GM19043 (cell line): ENCODE measurements around the gene IFI44.
A peak's percentile ranks its signal among the peaks of the same experiment; 100 is the strongest.

Experiments used
- ATAC-seq: cut with Tn5 transposase; IDR thresholded peaks from one replicate; pipeline ENCODE4 v1.9.1; 2021; ENCODE audit warnings: low read depth; ENCODE audit not compliant: unreplicated experiment

IFI44 gene

GRCh38 chr1:78651241-78651640 lies 1.6 kb downstream of the IFI44 start:
- ATAC-seq = no peak

GRCh38 chr1:78652019-78652560 lies 2.5 kb downstream of the IFI44 start:
- no peak for ATAC-seq

- ATAC-seq = no peak
Observed at GRCh38 chr1:78658901-78659300, 9.3 kb downstream of the IFI44 start.

- ATAC-seq = no peak
Observed at GRCh38 chr1:78663923-78664322, 14.3 kb downstream of the IFI44 start.

GRCh38 chr1:78664763-78665162 lies 15.1 kb downstream of the IFI44 start:
- no peak for ATAC-seq

- no peak for ATAC-seq
Observed at GRCh38 chr1:78665809-78666208, 16.2 kb downstream of the IFI44 start.

- ATAC-seq = no peak
Observed at GRCh38 chr1:78667939-78668338, 18.3 kb downstream of the IFI44 start.

- no peak for ATAC-seq
Observed at GRCh38 chr1:78668427-78668826, 18.8 kb downstream of the IFI44 start.

- ATAC-seq = no peak
Observed at GRCh38 chr1:78672428-78672827, 22.8 kb downstream of the IFI44 start.

- ATAC-seq = no peak
Observed at GRCh38 chr1:78673120-78673519, 23.5 kb downstream of the IFI44 start.

- ATAC-seq = no peak
Observed at GRCh38 chr1:78676347-78676982, 26.8 kb downstream of the IFI44 start.

- ATAC-seq = no peak
Observed at GRCh38 chr1:78676993-78677392, 27.4 kb downstream of the IFI44 start.

GRCh38 chr1:78677788-78678187 lies 28.2 kb downstream of the IFI44 start:
- no peak for ATAC-seq

GRCh38 chr1:78678324-78678723 lies 28.7 kb downstream of the IFI44 start:
- ATAC-seq = peak; percentile 78

GRCh38 chr1:78681265-78681664 lies 31.6 kb downstream of the IFI44 start:
- no peak for ATAC-seq

- ATAC-seq = no peak
Observed at GRCh38 chr1:78682496-78682895, 32.9 kb downstream of the IFI44 start.

GRCh38 chr1:78683079-78683478 lies 33.4 kb downstream of the IFI44 start:
- no peak for ATAC-seq

GRCh38 chr1:78687315-78687714 lies 37.7 kb downstream of the IFI44 start:
- ATAC-seq = no peak

- no peak for ATAC-seq
Observed at GRCh38 chr1:78687914-78688313, 38.3 kb downstream of the IFI44 start.

GRCh38 chr1:78688697-78689096 lies 39.1 kb downstream of the IFI44 start:
- ATAC-seq = no peak

- ATAC-seq = no peak
Observed at GRCh38 chr1:78690516-78690915, 40.9 kb downstream of the IFI44 start.

GRCh38 chr1:78691995-78692747 lies 42.5 kb downstream of the IFI44 start:
- no peak for ATAC-seq
